HG02588 (cell line): ENCODE data around the gene COX6B2.
"Not testable (repeated sequence)": the region's sequence is repeated elsewhere in the genome, so short reads cannot be mapped to it uniquely, and the experiment has no call there.

ENCODE experiments used
- ATAC-seq: cut with Tn5 transposase; IDR thresholded peaks from one replicate; pipeline ENCODE4 v1.9.1; 2021; ENCODE audit warnings: mild to moderate bottlenecking, moderate library complexity; ENCODE audit not compliant: unreplicated experiment

The COX6B2 gene, protein sequence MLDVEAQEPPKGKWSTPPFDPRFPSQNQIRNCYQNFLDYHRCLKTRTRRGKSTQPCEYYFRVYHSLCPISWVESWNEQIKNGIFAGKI

DNA sequence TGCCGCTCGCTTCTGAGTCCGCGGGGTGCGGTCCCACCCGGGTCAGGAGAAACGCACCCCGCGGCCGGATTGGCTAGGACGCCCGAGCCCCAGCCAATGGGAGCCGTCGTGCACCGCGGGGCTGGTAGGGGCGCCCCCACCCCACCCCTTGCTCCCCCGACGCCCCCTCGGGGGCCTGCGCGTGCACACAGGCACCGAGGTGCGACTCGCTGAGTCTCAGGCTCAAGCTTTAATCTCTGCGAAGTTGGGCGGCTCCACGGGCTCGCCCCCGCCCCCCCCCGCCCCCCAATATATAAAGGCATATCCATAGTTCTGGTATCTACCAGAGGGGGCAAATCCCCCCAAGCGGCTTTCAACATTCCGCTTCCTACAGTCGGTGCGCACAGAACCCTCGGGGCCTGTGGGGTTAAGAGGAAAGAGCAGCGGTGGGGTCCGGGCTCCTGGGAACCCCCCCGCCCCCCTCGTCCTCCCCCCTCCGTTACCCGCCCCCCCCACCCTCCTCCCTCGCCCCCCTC lies at the start of gene COX6B2:
TSS of gene COX6B2 (minus strand) at position 22 of the 515 bp plus-strand sequence. CDS start 198 bp downstream, outside the sequence.
- no peak for ATAC-seq

DNA sequence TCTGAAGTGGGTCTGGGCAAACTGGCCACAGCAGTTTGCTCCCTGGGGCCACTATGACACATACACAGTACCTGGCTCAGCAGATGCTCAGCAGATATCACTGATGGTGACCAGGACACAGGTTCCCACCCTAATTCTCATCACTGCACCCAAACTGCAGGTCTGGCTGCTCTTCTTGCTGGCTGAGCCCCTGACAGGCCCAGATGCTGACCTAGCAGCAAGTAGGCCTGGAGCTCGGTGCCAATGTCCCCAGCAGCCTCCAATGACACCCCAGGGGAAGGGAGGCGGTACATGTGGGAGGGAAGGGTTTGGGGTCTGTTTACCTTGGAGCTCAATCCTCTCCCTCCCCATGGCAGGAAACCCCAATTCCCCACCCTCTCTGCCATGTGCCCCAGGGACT lies 48.0 kb upstream of the COX6B2 start:
- ATAC-seq, result no peak

DNA sequence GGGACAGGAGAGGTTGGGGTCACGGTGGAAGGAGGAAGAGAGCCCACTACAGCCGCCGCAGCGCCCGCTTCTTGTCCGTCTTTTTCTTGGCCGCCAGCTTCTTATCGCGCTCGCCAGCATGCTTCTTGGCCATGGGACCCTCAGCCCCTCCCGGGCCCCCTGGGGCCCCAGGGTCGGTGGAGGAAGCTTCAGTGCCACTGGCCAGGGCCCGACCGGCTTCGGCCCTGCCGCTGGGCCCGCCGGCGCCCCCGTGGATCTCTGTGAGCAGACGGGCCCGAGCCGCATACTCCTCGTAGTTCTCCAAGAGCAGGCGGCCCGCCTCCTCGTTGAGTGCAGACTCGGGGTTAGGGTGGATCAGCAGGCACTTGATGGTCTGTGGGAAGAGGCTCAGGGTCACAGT lies 46.9 kb upstream of the COX6B2 start:
- not testable (repeated sequence) for ATAC-seq

DNA sequence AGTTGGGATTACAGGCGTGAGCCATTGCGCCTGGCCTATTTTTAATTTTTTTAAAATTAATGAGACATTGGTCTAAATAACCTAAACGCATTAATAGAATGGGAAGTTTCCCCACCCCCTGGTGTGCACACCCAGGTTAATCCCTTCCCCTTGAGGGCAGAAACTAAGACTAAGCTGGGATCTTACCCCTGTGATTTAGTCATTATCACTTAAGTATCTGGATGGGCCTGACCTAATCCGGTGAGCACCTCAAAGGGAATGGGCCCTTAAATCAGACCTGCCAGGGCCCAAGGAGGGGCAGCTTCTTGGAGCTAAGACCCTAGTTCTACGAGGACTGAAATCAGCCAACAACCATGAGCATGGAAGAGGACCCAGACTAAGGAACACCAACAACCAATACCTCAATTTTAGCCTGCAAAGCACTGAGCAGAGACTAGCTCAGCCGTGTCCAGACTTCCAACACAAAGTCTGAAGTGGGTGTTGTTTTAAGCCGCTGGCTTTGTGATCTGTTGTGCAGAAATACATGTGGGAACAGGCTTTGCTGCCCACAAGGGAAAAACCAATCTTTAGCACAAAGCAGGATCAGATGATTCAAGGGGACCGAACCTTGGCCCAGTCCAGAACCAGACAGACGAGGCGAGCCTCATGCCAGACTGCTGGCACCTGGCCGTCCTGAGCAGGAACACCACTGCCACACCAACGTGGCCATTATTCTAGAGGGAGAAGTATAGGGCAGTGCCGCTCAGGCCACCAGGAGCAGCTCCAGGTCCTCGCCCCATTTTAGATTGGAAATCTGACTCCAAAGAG lies 46.0 kb upstream of the COX6B2 start:
- no peak for ATAC-seq

DNA sequence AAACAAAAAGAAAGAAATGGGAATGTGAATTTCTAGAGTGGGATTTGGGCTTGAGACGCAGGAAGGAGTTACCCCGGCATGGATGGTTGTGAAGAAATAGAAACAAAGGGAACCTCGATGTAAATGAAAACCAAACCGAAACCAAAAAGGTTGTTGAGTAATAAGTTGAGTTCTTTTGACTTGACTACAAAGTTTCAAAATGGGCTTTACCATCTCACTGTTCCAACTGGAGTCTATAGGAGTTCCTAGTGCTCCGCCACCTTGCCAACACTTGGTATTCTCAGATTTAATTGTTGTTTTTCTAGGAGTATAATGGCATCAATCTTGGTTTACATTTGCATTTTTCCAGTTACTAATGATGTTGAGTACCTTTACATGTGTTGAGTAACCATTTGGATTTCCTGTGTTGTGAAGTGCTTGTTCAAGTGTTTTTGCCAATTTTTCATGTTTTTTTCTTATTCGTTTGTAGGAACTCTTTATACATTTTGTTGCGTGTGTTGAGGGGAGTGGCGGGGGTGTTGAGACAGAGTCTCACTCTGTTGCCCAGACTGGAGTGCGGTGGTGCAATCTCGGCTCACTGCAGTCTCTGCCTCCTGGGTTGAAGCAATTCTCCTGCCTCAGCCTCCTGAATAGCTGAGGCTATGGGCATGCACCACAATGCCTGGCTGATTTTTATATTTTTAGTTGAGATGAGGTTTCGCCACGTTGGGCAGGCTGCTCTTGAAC lies 43.8 kb upstream of the COX6B2 start:
- ATAC-seq, result no peak

DNA sequence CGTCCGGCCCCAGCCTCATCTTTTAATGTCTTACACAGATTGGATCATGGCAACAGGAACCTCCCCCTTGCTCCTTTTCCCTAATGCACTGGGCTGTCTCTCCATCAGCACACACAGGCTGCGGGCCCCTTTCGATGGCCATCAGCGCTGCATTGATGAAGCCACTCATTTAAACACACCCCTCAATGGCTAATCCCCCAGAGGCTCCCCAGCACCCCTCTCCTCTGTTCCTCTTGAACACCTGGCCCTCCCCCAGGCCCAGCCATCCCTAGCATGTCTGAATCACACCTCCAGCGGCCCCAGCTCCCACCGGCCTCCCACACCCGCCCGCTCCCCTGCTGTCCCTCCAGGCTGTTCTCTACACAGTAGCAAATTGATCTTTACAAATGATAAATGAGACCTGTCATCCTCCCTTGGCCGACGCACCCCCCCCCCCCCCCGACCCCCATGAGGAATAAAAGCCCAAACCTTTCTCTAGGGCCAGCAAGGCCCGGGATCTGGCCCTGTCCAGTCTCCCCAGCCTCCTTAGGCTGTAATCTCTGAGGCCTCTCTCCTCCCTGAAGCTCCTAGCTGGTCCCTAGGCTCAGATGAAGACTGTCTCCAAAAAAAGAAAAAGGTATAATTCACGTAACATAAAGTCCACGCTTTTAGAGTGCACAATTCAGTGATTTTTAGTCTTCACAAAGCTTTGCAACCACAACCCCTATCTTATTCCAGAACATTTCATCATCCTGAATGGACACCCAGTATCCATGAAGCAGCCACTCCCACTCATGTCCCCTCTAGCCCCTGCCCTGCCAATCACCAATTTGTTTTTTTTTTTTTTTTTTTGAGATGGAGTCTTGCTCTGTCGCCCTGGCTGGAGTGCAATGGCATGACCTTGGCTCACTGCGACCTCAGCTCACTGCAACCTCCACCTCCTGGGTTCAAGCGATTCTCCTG lies 38.6 kb upstream of the COX6B2 start:
- ATAC-seq, result no peak

DNA sequence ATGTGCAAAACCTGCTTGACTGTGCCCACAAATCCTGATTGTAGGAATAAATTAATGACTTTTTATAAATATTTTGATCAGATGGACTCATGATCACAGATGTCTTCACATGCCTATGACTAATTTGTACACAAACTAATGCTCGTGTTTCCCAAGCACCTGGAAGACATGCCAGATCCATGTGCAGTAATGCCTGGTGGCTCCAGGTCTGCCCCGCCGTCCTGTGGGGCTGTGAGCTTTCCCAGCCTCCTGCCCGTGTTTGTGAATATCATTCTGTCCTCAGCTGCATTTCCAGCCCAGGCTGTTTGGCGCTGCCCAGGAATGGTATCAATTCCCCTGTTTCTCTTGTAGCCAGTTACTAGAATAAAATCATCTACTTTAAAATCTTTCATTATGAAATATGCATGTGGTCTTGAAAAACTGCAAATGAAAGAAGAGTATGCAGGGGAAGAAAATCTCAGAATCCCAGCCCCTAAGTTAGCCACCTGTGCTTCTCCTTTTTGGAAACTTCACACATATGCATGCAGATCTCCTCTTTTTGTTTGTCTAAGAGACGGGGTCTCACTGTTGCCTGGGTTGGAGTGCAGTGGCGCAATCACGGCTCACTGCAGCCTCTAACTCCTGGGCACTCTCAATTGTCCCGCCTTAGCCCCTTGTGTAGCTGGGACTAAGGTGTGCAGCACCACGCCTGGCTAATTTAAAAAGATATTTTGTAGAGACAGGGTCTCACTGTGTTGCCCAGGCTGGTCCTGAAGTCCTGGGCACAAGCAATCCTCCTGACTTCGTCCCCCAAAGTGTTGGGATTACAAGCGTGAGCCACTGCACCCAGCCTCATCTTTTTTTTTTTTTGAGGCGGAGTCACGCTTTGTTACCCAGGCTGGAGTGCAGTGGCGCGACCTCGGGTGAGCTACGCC lies 37.4 kb upstream of the COX6B2 start:
- ATAC-seq, result no peak

DNA sequence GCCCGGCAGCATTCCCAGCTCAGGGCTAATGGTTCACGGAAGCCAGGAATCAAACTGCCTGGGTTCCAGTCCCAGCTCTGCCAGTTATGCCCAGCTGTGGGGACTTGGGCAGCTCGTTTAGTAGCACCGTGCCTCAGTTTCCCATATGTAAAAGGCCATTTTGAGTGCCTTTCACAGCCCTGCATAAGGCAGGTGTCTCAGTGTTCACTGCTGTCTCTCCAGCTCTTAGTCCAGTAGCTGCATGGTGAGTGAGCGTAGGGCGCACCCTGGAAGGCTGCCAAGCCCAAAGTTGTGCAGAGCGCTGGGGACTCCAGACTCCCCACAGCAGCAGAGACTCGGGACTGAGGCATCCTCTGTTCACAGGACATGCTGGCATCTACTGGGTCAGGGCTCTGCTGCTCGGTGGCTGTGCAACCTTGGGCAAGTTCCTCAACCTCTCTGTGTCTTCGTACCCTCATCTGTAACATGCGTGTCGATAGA lies 36.7 kb upstream of the COX6B2 start:
- ATAC-seq, result no peak

DNA sequence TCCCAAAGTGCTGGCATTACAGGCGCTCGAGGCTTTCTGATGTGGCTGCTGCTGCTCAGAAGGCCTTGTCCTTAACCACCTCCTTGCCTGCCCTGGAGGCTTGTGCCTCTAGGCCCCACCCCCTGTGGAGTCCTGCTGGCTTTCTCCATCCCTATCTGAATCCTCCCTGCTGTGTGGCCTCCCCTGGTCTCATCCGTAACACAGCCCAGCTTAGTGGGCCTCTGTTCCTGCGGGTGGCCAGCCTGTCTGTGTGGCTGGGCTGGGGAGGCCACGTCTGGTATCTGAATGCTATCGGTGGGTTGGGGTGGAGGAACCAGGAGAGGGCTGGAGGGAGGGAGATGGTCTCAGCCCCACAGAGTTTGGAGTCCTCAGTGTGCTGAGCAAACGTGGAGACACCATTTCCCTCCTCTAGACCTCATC lies 36.0 kb upstream of the COX6B2 start:
- ATAC-seq, result no peak

DNA sequence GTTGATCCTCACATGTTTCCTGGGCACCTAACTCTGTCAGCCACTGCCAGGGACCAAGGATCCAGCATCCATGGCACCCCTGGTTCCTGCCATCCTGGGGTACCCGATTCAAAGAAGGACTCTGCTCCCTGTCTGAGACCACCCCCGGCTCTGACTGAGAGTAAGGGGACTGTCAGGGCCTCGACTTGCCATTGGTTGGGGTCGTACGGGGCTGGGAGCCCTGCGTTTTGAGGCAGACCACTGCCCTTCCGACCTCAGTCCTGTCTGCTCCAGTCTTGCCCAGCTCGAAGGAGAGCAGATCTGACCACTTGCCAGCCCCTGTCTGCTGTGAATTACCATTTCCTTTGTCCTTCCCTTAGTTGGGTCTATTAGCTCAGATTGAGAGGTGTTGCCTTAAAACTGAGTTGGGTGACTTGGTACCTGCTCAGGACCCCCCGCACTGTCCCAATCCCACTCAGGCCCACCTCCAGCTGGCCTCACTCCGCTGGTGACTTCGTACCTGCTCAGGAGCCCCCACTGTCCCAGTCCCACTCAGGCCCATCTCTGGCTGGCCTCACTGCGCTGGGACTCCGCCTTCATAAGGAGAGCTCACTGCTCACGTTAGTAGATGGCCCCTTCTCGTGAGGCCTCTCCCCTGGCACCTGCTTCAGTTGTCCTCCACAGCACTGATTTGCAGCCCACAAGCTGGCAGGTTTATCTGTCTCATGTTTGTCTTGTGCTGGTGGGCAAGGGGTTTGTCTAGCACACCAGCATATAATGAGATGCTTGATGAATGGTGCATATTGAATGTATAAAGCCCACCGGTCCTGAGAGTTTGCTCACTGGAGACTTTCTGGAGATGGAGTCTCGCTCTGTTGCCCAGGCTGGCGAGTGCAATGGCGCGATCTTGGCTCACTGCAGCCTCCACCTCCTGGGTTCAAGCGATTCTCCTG lies 35.1 kb upstream of the COX6B2 start:
- ATAC-seq, result no peak

DNA sequence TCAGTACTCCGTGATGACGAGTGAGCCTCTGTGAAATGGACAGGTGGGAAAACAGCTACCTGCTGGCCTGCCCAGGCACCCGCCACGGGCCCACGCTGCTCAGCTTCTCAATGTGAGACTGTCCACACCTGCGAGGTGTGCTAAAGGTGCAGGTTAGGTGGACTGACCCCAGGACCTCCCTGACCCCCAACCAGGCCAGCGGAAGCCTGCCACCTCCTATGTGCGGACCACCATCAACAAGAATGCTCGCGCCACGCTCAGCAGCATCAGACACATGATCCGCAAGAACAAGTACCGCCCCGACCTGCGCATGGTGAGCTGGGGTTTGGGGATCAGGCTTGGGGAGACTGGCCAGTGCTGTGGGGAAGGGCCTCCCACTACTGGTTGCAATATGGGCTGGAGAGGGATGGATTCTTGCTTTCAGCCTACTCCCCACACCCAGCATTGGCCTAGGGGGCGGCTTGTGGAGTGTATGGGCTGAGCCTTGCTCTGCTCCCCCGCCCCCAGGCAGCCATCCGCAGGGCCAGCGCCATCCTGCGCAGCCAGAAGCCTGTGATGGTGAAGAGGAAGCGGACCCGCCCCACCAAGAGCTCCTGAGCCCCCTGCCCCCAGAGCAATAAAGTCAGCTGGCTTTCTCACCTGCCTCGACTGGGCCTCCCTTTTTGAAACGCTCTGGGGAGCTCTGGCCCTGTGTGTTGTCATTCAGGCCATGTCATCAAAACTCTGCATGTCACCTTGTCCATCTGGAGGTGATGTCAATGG lies 33.4 kb upstream of the COX6B2 start:
- ATAC-seq, result no peak

DNA sequence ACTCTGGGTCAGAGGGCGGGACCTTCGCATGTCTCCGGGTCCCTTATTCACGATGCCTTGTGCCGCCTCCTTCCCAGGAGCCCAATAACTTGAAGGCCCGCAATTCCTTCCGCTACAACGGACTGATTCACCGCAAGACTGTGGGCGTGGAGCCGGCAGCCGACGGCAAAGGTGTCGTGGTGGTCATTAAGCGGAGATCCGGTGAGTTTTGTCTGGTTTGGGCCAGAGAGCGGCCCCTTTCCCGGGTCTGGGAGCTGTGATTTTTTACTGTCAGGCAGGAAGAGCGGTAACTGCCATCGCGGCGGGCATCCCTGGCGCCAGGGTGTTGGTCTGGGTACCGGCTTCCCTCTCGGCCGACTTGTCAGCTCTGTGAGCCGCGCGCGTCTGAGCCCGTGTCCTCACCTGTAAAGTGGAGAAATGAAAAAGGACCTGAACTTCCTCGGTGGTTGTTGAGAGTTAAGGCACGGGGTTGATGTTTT lies 32.0 kb upstream of the COX6B2 start:
- no peak for ATAC-seq

DNA sequence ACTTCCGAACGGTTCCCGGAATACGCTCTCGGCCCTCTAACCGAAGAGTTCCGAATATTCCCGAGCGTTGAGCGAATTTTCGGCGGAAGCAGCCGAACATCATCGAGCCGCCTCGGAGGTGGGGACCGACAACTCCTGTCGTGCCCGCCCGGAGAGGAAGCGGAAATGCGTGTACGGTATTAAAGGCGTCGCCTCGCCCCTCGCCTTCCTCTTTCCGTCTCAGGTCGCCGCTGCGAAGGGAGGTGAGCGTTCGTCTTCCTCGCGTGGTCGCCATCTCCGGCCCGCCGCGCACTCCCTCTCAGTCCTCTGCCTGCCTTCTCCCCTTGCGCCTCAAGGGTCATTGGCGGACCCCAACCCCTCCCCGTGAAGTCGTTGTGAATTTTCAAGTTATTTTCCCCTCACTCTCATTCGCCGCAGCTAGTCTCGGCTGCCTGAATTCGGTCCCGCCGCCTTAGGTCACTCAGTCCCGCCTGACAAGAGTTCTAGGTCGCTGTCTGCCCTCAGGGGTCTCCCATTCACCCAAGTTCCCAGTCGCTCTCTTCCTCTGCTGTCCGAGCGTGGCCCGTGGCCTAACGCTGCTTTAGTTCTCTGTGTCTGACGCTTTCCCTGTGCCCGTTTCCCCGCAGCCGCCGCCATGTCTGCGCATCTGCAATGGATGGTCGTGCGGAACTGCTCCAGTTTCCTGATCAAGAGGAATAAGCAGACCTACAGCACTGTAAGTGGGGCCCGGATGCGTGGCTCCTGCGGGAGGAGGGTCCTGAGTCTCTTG lies 31.4 kb upstream of the COX6B2 start, which contains the start of gene RPL28:
TSS of gene RPL28 (plus strand) at position 209 of the 769 bp plus-strand sequence. CDS start at position 635, 426 bp downstream.
- peak; percentile 61 for ATAC-seq

DNA sequence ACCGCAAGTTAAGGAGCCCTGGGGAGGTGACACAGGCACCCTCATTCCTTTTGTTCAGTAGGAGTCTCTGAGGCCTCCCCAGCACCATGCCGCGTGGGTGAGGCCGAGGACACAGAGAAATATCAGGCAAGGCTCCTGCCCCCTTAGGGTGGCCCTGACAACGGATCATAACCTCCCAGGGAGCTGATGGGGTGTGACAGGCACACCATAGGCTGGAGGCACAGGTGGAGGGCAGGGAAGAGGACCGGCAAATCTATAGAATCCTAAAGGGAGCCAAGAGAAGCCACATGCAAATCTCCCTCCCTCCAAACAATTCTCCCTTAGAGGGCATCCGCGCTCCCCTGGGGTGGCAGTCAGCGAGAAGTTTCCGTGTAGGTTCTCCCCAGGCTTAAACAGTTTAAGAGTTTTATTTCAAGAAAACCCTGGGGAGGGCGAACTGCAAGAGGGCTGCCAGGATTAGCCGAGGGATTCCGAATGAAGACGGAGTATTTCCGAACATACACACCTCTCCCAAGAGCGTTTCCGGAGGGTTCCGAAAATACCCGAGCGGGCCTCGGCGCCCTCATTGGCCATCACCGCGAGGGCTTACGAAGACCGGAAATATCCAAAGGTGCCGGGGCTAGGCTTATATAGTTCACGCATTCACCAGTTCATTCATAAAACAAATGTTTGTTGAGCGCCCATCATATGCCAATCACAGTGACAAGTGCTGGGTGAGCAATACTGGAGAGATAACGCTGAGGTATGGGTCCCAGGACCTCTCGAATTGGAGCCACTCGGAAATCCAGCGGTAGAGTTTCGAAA lies 30.6 kb upstream of the COX6B2 start:
- peak; percentile 47 for ATAC-seq

DNA sequence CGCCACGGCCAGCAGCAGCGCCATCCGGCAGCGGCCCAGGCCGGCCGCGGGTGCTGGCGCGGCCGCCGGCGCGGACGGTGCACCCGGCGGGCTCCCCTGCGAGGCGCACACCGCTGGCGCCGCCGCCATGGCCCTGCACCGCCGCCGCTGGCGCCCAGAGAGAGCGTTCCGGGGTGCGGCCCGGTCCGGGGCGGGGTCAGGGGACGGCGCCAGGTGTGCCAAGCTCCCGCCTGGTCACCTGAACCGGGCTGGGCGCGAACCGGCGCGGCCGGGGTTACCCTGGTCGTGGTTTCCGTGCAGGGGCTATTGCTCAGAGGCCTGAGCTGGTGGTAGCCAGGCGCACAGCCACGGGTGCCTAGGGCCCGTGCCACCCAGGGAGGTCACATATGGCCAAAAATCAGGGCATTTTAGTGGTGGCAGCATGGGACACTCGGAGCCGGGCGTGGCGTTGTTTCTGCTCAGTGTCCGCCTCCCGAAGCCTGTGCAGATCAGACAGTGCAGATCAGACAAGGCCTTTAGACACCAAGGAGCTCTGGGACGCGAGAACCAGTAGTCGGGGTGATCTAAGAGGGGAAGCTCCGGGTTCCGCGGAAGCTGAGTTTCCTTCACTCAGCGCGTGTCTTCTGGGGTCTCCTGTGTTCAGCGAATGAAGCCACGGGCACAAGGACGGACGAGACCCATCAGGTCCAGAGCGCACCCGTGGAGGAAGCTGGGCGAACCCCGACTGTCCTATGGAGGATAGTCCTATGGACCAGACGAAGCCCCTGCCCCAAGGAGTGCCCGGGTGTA lies 29.8 kb upstream of the COX6B2 start, which contains the start of gene TMEM238:
TSS of gene TMEM238 (minus strand) at position 162 of the 789 bp plus-strand sequence. CDS start at position 129, 33 bp downstream.
- no peak for ATAC-seq
